HuH-7.5 (cell line): ENCODE measurements around the gene SLC2A4.

Source experiments
- DNase-seq: peaks from one replicate; pipeline ENCODE4 v3.0.0; 2011; ENCODE audit warnings: low spot score

The SLC2A4 gene

GRCh38 chr17:7306911-7307685 is 25.6 kb downstream of the SLC2A4 start, which contains the start of gene EIF5A:
EIF5A (plus strand) TSS chr17:7307628; CDS start chr17:7309636, 2,008 bp downstream.
- peak; percentile 96 for DNase-seq

DNA sequence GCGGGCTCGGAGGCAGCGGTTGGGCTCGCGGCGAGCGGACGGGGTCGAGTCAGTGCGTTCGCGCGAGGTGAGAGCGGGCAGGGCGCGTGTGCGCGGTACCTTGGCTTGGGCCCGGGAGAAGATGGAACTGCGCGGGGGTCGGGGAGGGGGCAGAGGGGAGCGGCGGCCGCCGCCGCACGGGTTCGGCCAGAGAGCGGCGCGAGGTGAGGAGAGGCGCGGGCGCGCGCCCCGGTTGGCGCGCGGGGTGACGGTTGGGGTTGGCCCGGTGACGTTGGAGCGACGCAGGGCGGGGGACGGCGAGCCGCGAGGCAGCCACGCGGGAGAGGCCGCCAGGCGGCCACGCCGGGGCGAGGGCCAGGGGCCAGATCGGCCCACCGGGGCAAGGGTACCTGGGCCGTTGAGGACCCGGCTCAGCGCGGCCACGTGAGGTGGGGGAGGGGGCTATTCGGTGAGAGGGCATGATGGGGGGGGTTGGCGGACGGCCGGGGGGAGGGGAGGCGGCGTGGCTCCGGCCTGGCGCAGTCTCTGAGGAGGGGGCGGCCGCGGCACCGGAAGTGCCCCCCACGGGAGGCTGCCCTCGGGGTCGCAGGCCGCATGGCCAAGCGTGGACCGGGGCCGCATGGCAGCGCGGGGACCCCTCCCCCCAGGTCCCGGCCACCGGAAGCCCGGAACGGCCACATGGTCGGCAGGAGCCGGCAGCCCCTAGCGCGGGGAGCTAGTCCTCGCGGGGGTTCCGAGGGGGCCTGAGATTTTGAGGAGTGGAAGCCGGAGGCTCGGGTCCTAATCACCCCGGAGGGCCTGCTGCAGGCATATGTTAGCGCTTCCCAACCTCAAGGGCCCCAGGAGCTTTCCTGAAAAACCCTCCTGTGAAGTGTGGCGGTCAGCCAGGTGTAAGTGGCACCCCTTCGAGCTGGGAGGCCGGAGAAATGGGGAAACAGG is 26.4 kb downstream of the SLC2A4 start:
- no peak for DNase-seq

GRCh38 chr17:7308625-7309433 is 27.3 kb downstream of the SLC2A4 start:
- DNase-seq, result peak; percentile 75

DNA sequence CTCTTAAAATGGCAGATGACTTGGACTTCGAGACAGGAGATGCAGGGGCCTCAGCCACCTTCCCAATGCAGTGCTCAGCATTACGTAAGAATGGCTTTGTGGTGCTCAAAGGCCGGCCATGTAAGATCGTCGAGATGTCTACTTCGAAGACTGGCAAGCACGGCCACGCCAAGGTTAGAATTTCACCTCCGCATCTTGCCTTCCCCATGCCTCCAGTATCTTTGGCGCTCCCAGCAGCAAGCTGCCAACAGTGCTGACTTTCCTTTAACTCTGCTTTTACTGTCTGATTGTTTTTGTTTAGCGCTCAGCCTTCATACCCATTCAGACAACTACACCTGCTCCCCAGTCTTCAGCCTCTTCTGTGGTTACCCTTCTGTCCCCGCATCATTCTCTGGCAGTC is 28.1 kb downstream of the SLC2A4 start:
- DNase-seq, result no peak

DNA sequence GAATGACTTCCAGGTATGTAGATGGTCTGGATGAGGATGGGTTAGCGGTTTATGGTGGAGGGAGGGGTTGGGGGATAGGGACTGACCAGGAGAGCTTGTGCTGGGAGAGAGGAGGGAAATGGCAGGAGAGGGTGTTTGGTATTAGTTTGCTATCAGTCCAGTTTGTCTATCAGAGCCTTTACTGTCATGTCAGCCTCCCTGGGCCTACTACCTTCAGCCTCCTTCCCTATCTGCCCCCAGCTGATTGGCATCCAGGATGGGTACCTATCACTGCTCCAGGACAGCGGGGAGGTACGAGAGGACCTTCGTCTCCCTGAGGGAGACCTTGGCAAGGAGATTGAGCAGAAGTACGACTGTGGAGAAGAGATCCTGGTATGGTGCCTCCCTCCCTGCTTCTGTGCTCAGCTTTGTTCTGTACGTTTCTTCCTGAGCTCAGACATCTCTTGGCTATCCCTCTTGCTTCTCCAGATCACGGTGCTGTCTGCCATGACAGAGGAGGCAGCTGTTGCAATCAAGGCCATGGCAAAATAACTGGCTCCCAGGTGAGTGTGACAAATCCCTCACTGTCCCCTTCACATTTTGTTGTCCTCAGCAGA is 29.7 kb downstream of the SLC2A4 start:
- DNase-seq, result no peak

DNA sequence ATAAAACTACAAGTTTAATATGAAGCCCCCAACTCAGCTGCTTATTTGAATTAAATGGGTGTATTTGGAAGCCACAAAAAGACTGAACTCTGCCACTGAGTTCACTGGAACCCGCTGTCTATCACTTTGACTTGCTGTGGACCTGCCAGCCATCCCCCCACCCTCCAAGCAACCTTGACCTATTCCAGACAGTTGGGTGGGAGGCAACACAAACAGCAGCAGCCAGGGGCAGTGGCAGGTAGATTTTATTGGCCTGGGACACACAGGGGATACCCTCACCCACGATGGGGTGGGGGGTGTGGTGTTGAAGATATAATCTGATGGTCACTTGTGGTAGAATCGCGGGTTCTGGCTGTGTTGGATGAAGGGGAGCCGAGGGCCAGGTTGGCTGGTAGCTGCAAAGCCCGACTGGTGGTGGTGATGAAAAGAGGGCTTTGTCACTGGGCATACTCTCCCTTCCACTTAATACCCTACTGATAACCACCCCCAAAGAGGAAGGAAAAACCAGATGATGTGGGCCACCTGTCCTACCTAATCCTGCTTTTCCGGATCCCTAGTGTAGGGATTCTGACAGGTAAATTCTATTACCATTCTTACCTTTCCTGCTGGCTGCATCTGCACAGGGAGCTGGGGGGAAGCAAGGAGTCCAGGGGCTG is 31.0 kb downstream of the SLC2A4 start:
- DNase-seq, result no peak

- DNase-seq, result no peak
Observed at GRCh38 chr17:7313088-7313889, 31.8 kb downstream of the SLC2A4 start.

DNA sequence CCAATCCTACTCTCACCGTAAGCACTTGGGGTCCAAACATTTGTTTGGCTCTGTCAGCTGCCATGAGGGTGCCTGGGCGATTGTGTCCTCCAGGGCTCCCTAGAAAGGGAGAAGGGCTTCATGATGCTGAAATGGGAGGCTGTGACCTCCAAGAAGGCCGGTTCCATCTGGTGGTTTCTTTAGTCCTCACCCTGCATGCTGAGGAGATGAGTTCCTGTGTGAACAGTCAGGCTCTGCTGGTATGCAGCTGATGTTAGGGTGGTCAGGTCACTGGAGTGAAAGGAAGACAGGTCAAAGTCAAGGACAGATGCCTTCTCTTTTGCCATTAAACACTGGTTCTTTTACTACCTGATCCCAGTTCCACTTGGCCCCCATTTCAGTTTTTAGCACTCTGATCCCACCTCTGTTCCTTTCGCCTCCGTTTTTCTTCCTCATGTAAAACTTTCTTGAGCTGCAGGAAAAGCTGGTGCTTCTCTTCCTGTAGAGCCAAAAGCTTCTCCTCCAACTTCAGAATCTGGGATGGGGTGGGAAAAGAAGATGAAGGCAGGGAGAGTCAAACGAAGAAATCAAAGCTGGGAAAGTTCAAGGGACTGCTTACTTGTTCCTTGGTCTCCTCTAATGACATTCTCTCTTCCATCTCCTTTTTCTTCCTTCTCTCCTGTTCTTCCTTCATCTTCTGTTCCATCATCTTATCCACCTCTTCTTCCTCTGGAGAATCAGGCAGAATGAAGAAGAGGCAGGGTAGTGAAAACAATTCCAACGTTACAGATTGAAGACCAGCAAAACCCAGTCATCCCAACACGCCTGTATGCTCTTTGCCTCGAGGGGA is 32.6 kb downstream of the SLC2A4 start:
- no peak for DNase-seq

DNA sequence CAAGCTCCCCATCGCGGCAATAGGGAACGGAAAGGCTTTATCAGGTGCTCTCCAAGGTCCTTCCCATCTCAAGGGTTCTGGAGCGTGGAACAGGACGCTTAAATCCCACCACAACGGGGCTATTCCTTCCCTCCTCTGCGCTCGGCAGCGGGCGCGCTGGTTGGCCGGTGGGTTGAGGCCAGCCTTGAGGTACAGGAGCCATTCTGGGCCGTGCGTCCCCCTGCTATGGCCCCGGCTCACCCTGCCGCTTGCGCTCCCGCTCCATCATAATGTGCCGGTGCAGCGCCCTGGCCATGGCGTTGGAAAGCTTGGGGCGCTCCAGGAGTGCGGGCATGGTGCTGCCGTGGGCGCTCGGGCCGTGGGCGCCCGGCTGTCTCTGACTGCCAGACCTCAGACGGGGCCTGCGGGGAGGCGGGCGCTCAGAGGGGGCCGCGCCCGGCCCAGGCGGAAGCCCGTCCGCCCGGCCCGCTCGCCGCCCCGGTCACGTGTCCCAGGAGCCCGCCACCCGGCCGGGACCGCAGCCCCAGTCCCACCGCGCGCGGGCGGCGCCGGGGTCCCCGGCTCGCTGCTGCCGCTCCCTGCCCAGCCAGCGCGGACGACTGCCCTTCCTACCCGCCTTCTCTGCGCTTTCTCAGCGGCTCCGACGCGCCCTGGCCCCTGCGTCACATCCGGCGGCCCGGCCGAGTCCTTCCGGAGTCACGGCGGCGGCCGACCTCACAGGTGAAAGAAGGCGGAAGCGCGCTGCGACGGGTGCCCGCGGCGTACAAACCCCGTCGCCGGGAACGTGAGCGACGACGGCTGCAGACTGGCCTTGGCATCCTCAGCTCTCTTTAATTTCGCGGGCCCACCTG is 33.4 kb downstream of the SLC2A4 start, which contains the start of gene GPS2:
TSS of gene GPS2 (minus strand) at position 642 of the 851 bp plus-strand sequence. CDS start at position 334, 308 bp downstream.
- peak; percentile 90 for DNase-seq

- DNase-seq, result no peak
Observed at GRCh38 chr17:7315570-7316235, 34.2 kb downstream of the SLC2A4 start.

- no peak for DNase-seq
Observed at GRCh38 chr17:7317161-7317803, 35.8 kb downstream of the SLC2A4 start.

- no peak for DNase-seq
Observed at GRCh38 chr17:7318121-7318860, 36.8 kb downstream of the SLC2A4 start.

DNA sequence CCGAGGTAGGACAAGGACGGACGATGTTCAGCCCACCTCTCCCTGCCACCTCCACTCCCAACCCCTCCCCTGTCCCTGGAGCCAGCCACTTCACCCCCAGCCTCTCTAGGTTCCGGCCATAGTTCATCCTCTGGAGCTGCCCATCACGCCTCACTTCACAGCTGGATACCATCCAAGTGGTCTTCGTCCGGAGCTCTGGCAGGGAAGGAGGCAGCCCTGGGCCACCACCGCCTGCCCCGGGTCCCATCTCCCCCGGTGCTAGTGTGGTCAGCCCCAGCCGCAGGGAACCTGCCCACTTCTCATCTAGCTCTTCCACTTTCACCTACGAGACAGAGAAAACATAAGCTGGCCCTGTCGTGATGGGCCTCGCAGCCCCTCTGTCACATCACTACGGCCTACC is 39.9 kb downstream of the SLC2A4 start:
- DNase-seq, result no peak

- no peak for DNase-seq
Observed at GRCh38 chr17:7322520-7323194, 41.1 kb downstream of the SLC2A4 start.

- DNase-seq, result peak; percentile 80
Observed at GRCh38 chr17:7323731-7324437, 42.4 kb downstream of the SLC2A4 start.
